ENCODE data around the gene GGT7. TPM values are rescaled to one million over a fixed set of nuclear protein-coding genes. Genes with fewer than 3 reads are reported as not detected.

The GGT7 gene
- total and polyA plus RNA-seq, 2 of the 4 experiments (the other 2 are of a cell fraction), result 3.4 to 25.9 TPM

- no peak overlapping the region for H3K14ac ChIP-seq (replicated peaks; ENCODE audit: low read depth, low read length)
- in situ Hi-C loops (cut with MboI; ENCODE audit: low sequenced_read_pairs), result no loop called here
These were observed 22.8 kb upstream of the GGT7 start for GRCh38 chr20:34895465-34895864.

More at GRCh38 chr20:34895465-34895864, 22.8 kb upstream of the GGT7 start:
- dilution Hi-C loops (cut with HindIII; ENCODE audit: low sequenced_read_pairs, unreplicated experiment), result no loop called here
- Histone ChIP-seq H2BK20ac (ENCODE audit: low read depth, low read length) (no peak overlapping the region), H3K27me3 (ENCODE audit: control insufficient read depth, insufficient read depth, low read length) (no peaks in the 10 kb centered on the region), H4K20me1 (ENCODE audit: insufficient read depth, low read length) (peaks cover 3% of the 10 kb centered on the region; the same call in 1 of the 2 replicates), H3K4me2 (ENCODE audit: low read depth, low read length) (no peak overlapping the region), H3K36me3 (ENCODE audit: control insufficient read depth, insufficient read depth, low read length) (no peaks in the 10 kb centered on the region), H3K4me1 (ENCODE audit: control insufficient read depth, insufficient read depth, low read length) (peaks cover 14% of the 10 kb centered on the region), H4K91ac (ENCODE audit: insufficient read depth, low read depth, low read length) (no peak overlapping the region), H2AK9ac (replicated peaks; ENCODE audit: low read depth, low read length, poor library complexity) (no peak overlapping the region), H2AK5ac (ENCODE audit: low read depth, low read length) (no peak overlapping the region), H3K27ac (ENCODE audit: insufficient read depth, low read length) (no peak overlapping the region), H3K79me1 (ENCODE audit: low read depth in 1 of 2, low read length in 2 of 2) (peaks cover 9 to 27% of the 10 kb centered on the region in 2 experiments; a peak in 3 of 4 replicates), H2BK5ac (ENCODE audit: low read depth, low read length, poor library complexity, severe bottlenecking) (peak overlapping the region; percentile 27), H2AFZ (replicated peaks; ENCODE audit: low read length, poor library complexity) (no peak overlapping the region), H3K23ac (ENCODE audit: low read depth, low read length) (no peak overlapping the region), H2BK120ac (ENCODE audit: low read depth, low read length) (no peak overlapping the region), H4K8ac (ENCODE audit: low read depth in 2 of 2, low read length in 2 of 2) (no peak overlapping the region), H2BK15ac (ENCODE audit: low read depth, low read length) (no peak overlapping the region), H3K18ac (ENCODE audit: low read depth, low read length) (no peak overlapping the region), H4K5ac (ENCODE audit: low read depth, low read length) (no peak overlapping the region), H3K4ac (ENCODE audit: low read depth, low read length) (no peak overlapping the region), H3K9me1 (ENCODE audit: insufficient read depth, low read length) (peaks cover 4% of the 10 kb centered on the region), H3K9me3 (ENCODE audit: control insufficient read depth, insufficient read depth, low read length) (no peaks in the 10 kb centered on the region), H3K4me3 (ENCODE audit: insufficient read depth, low read depth, low read length) (no peak overlapping the region), H3K9ac (ENCODE audit: low read depth, low read length) (no peak overlapping the region), H3K56ac (ENCODE audit: extremely low read depth, insufficient read depth, low read length) (no peak overlapping the region)
- no CpG with 5 or more reads among the region's 3 CpGs for WGBS, 2 experiments (ENCODE audit: extremely low coverage in 2 of 2, insufficient read length in 1 of 2)
- intact Hi-C loops (cut with micrococcal nuclease), result no loop called here
- TF ChIP-seq CHD1 (IDR thresholded peaks at IDR 0.05; ENCODE audit: low read depth, low read length), result no peak
- TF ChIP-seq RAD21 (IDR thresholded peaks at IDR 0.05; ENCODE audit: low read length), result no peak
- TF ChIP-seq SMC3 (IDR thresholded peaks at IDR 0.05; ENCODE audit: low read depth, low read length), result no peak
- CTCF ChIA-PET, result interaction anchor here (0.6 kb wide), 1 partner anchor 185 kb away, joined by 3 read pairs; no protein-coding TSS in a partner anchor
- DNase-seq, result no peak
- ATAC-seq (ENCODE audit: low read depth), result no peak
- POLR2A ChIA-PET (ENCODE audit: unreplicated experiment), result no interaction called here
- no TSS peak for BruUV-seq (replicated peaks)
